ENCODE results near the gene ATAD2B.

Gene ATAD2B

DNA sequence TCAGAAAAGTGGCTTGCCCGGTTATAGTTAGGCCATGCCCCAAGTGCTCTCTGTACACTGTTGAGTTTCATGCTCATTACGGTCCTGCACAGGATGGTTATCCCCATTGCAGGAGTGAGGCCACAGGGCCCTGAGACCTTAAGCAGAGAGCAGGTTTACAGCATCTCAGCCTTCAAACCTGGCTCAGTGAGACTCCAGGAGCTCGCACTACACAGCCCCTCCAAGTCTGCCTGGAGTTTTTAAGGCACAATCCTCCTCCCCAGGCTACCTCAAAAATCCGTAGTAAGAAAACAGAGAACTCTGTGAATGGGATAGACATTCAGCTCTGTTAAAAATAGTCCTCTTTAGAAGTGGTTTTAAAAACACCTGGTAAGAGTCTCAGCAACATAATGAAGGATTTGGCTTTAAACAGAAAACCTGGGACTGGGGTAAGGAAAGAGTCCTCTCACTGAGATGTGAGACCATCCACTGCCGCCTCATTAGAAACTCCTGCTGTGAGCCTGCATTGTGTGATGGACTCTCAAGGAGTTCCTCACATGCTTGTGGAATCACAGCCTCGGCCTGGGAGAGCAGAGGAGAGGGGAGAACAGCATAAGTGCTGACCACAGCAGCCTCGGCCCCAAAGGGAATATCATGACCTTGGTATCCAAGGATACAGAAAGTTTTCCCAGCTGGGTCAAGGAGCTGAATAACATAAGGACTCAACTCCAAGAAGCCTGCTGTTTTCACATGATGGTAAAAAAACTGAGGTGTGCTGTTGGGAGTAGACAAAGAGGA lies 214.8 kb downstream of the ATAD2B start:
- intact Hi-C loops (cut with DNase I), result no loop called here
- DNase-seq, result peak in 1 of 10 donors; percentile 20

DNA sequence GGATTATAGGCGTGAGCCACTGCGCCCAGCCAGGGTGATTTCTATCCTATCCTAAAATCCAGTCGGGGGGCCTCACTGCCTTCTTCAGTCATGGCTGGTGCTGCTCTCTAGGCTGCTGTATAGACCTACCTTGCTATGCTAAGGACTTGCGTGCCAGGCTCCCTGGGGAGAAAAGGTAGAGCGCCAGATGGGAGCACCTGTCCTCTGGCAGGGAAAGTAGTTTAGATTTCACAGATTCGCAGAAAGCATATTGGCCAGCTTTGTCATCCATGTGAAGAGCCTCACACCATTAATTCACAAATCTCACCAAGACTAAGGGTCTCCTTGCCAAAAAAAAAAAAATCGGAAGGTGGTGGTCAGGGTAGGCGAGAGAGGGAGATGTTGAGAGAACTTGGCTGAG lies 217.6 kb downstream of the ATAD2B start:
- peak in 1 of 10 donors; percentile 43 for DNase-seq
- intact Hi-C loops (cut with DNase I), result no loop called here

DNA sequence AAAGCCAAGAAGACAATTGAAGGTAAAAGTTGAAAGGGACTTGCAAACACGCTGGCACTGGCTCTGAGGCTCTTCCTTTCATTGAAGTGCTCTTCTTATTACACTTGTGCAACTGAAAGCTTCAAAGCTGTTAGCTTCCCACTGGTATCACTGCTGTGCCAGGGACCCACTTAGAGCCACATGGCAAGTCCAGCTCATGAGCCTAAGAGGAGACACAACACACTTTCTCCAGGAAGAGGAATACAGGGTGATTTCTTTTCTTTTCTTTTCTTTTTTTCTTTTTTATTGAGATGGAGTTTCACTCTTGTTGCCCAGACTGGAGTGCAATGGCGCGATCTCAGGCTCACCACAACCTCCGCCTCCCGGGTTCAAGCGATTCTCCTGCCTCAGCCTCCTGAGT lies 218.2 kb downstream of the ATAD2B start:
- peak in 1 of 10 donors; percentile 63 for DNase-seq
- intact Hi-C loops (cut with DNase I), result no loop called here

DNA sequence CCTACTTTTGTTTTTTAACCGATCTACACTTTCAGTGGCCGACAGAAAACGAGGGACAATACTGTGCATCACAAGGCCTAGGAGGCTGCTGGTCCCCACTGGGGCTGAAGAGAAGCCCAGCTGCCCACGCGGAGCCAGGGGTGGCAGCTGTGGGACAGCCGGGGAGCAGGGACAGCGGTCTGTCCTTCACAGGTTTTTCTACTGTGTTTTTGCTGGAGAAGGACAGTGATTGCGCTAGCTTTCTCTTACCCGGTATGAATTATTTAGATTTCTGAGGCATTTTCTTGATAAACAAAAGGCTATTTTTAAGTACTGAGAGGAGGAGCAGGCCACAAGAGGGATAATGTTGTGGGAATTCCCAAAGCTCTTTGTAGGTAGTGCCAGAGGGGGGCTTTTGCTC lies 219.8 kb downstream of the ATAD2B start:
- DNase-seq, result peak in 1 of 10 donors; percentile 54
- intact Hi-C loops (cut with DNase I), result no loop called here

DNA sequence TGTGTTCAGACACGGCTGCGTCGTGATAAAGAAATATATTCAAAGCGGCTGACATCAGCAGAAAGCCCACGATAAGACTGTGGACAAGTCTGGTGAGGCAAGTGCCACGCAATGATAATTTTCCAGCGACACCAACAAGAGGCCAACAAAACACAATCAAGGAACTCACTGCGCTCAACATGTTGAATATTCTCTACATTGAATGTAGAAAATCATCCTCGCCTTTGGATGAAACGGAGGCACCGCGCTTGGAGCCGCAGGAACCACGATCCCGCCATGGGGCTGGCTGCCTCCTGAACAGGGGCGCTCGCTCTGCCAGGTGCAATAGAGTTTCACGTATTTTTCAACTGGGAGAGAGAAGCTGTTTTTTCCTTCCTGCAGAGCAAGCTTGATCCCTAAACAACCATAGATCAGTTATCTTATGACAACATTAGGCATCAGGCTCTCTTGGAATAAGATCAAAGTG lies 220.3 kb downstream of the ATAD2B start:
- intact Hi-C loops (cut with DNase I), result no loop called here
- DNase-seq, result peak in 1 of 10 donors; percentile 25

DNA sequence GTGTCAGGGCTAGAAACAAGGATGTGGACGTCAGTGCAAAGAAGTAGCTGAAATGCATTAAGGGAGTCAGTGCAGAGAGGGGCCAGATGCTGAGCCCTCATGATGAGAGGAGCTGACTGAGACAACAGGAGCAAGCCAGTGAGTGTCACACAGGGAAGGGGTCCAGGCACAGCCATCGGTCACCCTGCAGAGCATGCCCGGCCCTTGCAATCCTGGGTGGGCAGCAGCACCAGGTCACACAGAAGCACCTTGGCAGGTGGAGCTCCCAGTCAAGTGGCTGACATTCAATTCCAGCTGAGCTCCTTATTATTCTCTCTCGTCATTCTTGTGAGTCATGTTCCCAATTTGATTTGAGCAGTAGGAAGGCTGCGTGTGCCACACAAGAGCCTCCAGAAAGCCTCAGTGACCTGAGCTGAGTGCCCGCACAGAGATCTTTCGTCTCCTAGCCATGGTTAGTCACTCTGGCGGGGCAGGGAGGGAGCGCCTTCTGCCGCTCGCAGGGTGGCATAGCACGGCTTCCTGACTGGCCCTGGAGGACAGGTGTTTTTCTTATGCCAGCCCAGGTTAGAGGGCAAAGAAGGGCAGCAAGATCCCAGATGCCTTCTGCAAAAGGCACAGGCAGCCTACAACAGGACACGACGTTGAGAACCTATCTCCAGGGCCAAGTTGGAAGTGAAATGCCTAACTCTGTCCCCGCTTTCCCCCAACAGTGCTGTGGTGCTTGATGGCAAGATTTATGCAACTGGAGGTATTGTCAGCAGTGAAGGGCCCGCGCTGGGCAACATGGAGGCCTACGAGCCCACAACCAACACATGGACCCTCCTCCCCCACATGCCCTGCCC lies 220.9 kb downstream of the ATAD2B start:
- DNase-seq, result peak in 3 of 10 donors; percentile 77 to 81 (median 80)

DNA sequence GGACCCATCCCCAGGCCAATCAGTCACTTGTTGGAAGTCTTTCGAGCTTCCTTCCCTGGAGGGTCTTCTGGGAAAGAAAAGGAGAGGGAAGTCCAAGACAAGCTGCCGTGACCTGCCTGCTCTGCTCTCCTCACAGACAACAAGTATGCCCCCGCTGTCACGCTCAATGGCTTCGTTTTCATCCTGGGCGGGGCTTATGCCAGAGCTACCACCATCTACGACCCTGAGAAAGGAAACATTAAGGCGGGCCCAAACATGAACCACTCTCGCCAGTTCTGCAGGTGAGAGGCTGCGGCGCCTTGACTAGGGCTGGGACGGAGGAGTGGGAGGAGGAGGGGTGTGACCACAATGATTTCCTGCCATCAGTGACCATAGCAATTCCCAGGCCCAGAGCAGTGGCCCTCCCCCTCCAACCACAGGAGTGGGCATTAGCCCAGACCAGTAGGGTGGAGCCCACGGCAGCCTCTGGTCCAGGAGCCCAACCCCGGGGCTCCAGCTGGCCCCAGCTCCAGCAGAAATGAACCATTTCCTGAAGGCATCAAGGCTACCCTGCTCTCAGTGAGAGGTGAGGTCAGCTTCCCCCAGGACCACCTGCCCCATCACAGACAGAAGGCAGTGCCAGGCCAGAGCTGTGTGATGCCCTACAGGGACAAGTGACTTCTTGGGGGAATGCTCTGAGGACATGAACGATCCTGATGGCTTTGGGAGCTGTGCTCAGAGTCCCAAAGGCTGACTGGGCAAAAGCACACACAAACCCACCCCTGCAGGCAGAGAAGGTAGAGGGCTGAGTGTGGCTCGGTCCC lies 223.1 kb downstream of the ATAD2B start:
- intact Hi-C loops (cut with DNase I), result no loop called here
- DNase-seq, result peak in 2 of 10 donors; percentile 59 to 63

More for the DNA sequence above, 220.9 kb downstream of the ATAD2B start:
- intact Hi-C loops (cut with DNase I), result no loop called here

DNA sequence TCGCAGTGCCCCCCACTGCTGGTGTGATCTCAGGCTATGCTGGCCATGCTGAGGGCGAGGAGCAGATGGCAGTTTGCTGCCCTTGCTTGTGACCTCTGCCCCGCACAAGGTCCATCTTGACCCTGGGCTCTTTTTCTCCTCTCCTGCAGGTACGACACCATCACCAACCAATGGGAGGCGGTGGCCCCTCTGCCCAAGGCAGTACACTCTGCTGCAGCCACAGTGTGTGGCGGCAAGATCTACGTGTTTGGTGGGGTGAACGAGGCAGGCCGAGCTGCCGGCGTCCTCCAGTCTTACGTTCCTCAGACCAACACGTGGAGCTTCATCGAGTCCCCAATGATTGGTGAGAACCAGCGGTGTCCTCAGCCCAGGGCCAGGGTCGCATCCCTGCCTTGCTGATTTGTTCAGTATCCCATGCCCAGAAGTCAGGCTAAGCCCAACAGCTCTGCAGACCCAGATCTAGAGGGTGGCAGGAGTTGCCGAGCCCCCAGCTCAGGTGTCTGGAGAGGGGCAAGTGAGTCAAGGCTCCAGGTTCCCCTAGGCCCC lies 223.8 kb downstream of the ATAD2B start:
- DNase-seq, result peak in 2 of 10 donors; percentile 73 to 77
- intact Hi-C loops (cut with DNase I), result no loop called here

DNA sequence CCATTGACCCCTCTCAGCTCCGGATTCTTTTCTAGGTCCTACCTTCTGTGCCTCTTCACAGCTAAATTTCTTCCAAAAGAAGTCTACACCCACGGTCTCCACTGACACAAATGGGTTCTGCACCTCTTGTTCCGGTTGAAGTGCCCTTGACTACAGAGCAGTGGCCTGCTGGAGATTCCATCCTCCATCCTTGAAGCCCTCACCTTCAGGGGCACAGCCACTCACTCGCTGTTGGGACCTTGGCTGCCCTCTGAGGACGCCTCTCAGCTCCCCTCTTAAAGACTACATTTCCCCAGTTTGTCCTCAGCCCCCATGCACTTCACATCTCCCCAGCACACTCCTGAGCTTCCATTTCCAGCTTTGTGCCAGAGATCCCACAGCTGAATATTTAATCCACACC lies 226.3 kb downstream of the ATAD2B start:
- intact Hi-C loops (cut with DNase I), result no loop called here
- DNase-seq, result peak in 1 of 10 donors; percentile 53

DNA sequence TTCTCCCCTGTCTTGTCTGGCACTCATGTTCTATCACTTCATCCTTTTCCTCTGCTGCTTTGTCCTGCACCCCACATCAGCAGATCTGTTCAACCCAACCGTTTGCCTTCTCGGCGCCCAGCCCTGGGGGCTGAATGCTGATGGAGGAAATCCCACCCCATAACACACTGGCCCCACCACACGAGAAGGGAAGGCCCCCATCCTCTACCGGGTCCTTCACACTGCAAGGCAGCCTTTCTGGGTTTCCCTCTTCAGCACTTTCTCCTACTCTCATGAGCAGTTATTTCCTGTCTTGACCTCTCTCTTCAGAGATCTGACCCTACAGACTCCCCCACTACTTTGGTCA lies 227.4 kb downstream of the ATAD2B start:
- intact Hi-C loops (cut with DNase I), result no loop called here
- peak in 1 of 10 donors; percentile 38 for DNase-seq

DNA sequence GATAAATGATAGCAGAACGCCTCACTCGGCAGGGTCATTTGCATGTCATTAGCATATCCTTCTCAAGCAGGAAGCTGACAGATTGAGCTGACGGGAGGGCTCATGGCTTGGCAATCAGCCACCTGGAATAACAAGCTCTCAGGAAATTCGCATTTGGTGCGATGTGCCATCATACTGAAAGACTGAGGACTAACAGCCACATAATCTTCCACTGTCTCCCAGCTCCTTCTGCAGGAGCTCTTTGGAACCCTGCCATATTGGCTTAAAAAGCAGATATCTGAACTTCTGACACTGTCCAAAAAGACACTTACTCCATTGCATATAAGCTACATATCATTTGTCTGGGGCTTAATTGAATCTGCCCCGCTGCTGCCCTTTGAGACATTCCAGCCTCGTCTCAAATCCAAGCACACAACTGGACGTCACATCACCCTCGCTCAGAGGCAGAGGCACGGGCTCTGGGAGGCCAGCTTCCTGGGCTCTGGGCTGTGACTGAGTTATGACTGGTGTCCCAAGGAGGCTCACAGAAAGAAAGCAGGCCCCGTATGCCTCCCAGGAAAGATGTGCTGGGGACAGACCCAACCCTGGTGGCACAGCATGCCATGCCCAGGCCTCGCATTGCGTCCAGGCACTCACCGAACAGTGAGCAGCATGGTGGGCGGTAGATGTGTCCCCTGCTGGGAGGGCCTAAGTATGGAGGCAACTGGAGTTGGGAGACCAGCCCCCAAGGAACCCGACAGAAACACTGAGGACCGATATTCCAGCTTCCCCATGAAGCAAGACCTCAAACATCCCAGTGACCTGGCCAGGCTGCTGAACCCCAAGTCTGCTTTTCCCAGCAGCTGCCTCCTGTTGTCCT lies 228.0 kb downstream of the ATAD2B start:
- intact Hi-C loops (cut with DNase I), result no loop called here
- DNase-seq, result peak in 3 of 10 donors; percentile 52 to 86 (median 78)
